Activated naive CD4-positive, alpha-beta T cell treated with anti-CD3 and anti-CD28 coated beads, Interleukin-2, amount 10 ng/mL, durations not matched to agents 7 days and 5 days (primary cell): ENCODE data around the gene VGLL3.

Experiments used
- CTCF ChIA-PET: fragments of 350-600 bp; sonication (Branson Sonifier 250); formaldehyde crosslinking; loops from one replicate; lab custom pipeline; 2021; ENCODE audit warnings: antibody characterized with exemption; lab: Charles Lee
- DNase-seq: peaks from one replicate; pipeline ENCODE4 v3.0.0-alpha.2; 2020
- H3K27ac Mint-ChIP-seq: one replicate; pipeline ENCODE4 v1.8.0; 2021; ENCODE audit warnings: mild to moderate bottlenecking, moderate library complexity, mixed read lengths
- H3K27me3 Mint-ChIP-seq: one replicate; pipeline ENCODE4 v1.8.0; 2021; ENCODE audit warnings: mild to moderate bottlenecking, mixed read lengths
- H3K36me3 Mint-ChIP-seq: one replicate; pipeline ENCODE4 v1.8.0; 2021; ENCODE audit warnings: mixed read lengths
- H3K4me1 Mint-ChIP-seq: one replicate; pipeline ENCODE4 v1.8.0; 2021; ENCODE audit warnings: mixed read lengths
- H3K4me3 Mint-ChIP-seq: one replicate; pipeline ENCODE4 v1.8.0; 2021; ENCODE audit warnings: mild to moderate bottlenecking, moderate library complexity, mixed read lengths
- H3K9me3 Mint-ChIP-seq: one replicate; pipeline ENCODE4 v1.8.0; 2021; ENCODE audit warnings: mixed read lengths

Gene VGLL3

DNA sequence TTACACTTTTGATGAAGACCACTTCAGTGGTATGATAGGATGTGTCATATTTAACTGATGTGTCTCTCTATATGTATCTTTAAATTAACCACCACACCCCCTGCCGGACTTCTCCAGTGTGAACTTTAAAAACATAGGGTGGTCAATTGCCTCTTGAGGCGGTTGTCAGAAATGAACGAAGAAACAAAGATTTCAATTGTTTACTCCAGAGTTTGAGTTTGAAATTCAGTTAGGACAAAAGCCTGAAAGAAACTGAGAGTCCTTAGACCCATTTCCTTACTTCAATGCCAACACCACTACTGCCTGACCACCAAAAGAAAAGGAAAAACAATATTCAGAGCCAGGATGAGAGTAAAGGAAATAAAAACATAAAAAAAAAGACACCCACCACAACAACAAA lies 40.2 kb downstream of the VGLL3 start:
- no peak for DNase-seq
- Mint-ChIP-seq H3K4me1 (no peaks in the 10 kb centered on the region), H3K27ac (no peak overlapping the region), H3K36me3 (no peaks in the 10 kb centered on the region), H3K27me3 (no peaks in the 10 kb centered on the region), H3K4me3 (no peak overlapping the region), H3K9me3 (no peaks in the 10 kb centered on the region)
- CTCF ChIA-PET: no interaction called here

DNA sequence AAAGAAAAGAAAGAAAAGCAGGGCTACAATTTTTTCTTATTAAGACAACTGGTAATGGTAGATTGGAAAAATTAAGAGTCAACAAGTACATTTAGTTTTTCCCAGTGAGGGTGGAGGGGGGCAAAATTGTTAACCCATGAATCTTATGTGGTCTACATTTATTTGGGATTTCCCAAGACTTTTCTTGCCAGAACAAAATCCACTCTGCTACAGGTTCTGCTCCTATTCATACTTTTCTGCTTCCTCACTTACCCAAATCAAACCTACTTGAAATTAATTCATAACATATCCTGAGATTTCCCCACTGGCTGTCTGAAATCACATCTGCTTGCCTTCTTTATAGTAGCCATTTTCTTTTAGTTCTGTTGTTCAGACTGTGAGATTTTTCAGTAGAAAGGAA lies 41.1 kb downstream of the VGLL3 start:
- no peaks in the 10 kb centered on the region for H3K4me1 Mint-ChIP-seq
- no peak overlapping the region for H3K27ac Mint-ChIP-seq
- no peak for DNase-seq
- no peak overlapping the region for H3K4me3 Mint-ChIP-seq
- no peaks in the 10 kb centered on the region for H3K9me3 Mint-ChIP-seq
- CTCF ChIA-PET: no interaction called here
- no peaks in the 10 kb centered on the region for H3K27me3 Mint-ChIP-seq
- no peaks in the 10 kb centered on the region for H3K36me3 Mint-ChIP-seq

- CTCF ChIA-PET: no interaction called here
- Mint-ChIP-seq H3K9me3 (no peaks in the 10 kb centered on the region), H3K4me3 (no peak overlapping the region), H3K27ac (no peak overlapping the region), H3K36me3 (no peaks in the 10 kb centered on the region), H3K27me3 (no peaks in the 10 kb centered on the region), H3K4me1 (no peaks in the 10 kb centered on the region)
- no peak for DNase-seq
These were observed 42.1 kb downstream of the VGLL3 start for GRCh38 chr3:86948822-86949221.

- no peak overlapping the region for H3K27ac Mint-ChIP-seq
- no peak overlapping the region for H3K4me3 Mint-ChIP-seq
- DNase-seq: no peak
- no peaks in the 10 kb centered on the region for H3K27me3 Mint-ChIP-seq
- CTCF ChIA-PET: no interaction called here
- H3K4me1 Mint-ChIP-seq: no peaks in the 10 kb centered on the region
- no peaks in the 10 kb centered on the region for H3K36me3 Mint-ChIP-seq
- no peaks in the 10 kb centered on the region for H3K9me3 Mint-ChIP-seq
These were observed 48.7 kb downstream of the VGLL3 start for GRCh38 chr3:86942206-86942605.

DNA sequence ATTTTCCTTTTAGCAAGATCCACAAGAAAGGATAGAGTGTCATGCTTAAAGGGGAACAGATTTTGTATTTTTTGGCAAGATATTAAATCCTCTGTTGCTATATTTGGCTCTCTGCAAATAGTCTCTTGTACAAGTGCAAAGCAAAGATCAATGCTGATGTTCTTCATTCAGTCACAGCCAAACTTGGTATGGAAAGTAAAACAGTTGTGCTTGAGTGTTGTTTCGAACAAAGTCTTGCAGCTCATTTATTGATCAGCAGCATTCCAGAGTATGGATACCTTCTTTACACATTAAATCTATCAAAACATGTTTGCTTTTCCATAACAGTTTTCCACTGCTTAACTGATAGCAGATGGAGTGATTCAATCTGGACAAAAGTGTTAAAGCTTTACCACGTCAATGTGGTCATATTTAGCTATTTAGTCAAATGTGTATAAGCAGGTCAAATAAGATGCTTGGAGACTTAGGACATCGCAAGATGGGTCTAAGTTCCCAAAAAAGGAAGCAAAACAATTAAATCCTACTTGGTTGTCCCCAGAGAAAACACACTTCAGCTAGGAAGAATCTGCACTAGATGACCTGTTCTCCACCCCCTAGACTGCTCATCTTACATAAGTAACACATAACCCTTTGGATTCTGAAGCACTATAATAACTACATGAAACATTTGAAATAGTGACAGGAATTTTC lies 52.4 kb downstream of the VGLL3 start:
- Mint-ChIP-seq H3K4me1 (no peaks in the 10 kb centered on the region), H3K27ac (no peak overlapping the region), H3K9me3 (no peaks in the 10 kb centered on the region), H3K27me3 (no peaks in the 10 kb centered on the region), H3K36me3 (no peaks in the 10 kb centered on the region), H3K4me3 (no peak overlapping the region)
- CTCF ChIA-PET: no interaction called here
- DNase-seq: no peak

GRCh38 chr3:86937306-86937791 lies 53.6 kb downstream of the VGLL3 start:
- H3K27me3 Mint-ChIP-seq: no peaks in the 10 kb centered on the region
- no peaks in the 10 kb centered on the region for H3K9me3 Mint-ChIP-seq
- no peaks in the 10 kb centered on the region for H3K4me1 Mint-ChIP-seq
- H3K4me3 Mint-ChIP-seq: no peak overlapping the region
- no peak overlapping the region for H3K27ac Mint-ChIP-seq
- H3K36me3 Mint-ChIP-seq: no peaks in the 10 kb centered on the region
- DNase-seq: no peak
- CTCF ChIA-PET: no interaction called here

DNA sequence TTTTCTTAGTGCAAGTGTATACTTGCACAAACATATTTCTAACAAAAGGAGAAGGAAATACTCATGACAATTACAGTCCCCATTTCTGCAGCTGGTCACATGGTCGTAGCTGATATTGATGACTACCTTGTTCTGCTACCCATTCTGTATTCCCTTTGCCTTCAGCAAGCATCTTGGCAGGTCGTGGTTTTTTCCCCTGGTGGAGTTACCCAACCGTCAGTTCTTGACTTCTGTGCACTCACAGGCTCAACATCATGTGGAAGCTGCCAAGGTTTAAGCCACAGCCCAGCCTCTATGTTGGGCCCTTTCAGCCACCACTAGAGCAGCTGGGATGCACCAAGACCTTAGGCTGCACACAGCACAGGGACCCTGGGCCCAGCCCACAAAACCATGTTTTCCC lies 56.1 kb downstream of the VGLL3 start:
- no peaks in the 10 kb centered on the region for H3K27me3 Mint-ChIP-seq
- H3K4me1 Mint-ChIP-seq: no peaks in the 10 kb centered on the region
- no peak for DNase-seq
- H3K4me3 Mint-ChIP-seq: no peak overlapping the region
- no peaks in the 10 kb centered on the region for H3K36me3 Mint-ChIP-seq
- no peaks in the 10 kb centered on the region for H3K9me3 Mint-ChIP-seq
- H3K27ac Mint-ChIP-seq: no peak overlapping the region
- CTCF ChIA-PET: no interaction called here

- CTCF ChIA-PET: no interaction called here
- no peaks in the 10 kb centered on the region for H3K9me3 Mint-ChIP-seq
- H3K27ac Mint-ChIP-seq: no peak overlapping the region
- H3K36me3 Mint-ChIP-seq: no peaks in the 10 kb centered on the region
- H3K4me3 Mint-ChIP-seq: no peak overlapping the region
- no peaks in the 10 kb centered on the region for H3K4me1 Mint-ChIP-seq
- no peak for DNase-seq
- no peaks in the 10 kb centered on the region for H3K27me3 Mint-ChIP-seq
These were observed 60.1 kb downstream of the VGLL3 start for GRCh38 chr3:86930831-86931230.

- no peaks in the 10 kb centered on the region for H3K36me3 Mint-ChIP-seq
- H3K4me3 Mint-ChIP-seq: no peak overlapping the region
- H3K4me1 Mint-ChIP-seq: no peaks in the 10 kb centered on the region
- CTCF ChIA-PET: no interaction called here
- DNase-seq: no peak
- no peaks in the 10 kb centered on the region for H3K27me3 Mint-ChIP-seq
- H3K9me3 Mint-ChIP-seq: no peaks in the 10 kb centered on the region
- H3K27ac Mint-ChIP-seq: no peak overlapping the region
These were observed 60.8 kb downstream of the VGLL3 start for GRCh38 chr3:86930181-86930580.

DNA sequence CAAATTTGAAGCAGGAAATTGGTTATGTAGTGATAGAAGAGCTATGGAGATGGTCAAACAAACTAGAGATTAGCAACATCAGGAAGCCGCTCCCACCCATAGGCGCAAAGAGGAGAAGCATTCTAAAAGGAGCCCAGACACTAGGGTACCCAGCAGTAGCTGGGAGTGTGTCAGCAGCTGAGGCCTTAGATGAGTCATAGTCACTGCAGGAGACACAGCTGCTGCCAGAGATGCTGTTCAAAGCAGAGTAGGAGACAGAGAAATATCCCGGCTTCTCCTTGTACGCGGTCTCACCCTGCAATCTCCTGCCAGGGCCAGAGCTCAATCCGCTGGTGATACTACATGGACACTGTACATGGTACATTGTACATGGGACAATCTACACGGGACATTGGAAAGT lies 61.9 kb downstream of the VGLL3 start:
- H3K36me3 Mint-ChIP-seq: no peaks in the 10 kb centered on the region
- no peaks in the 10 kb centered on the region for H3K9me3 Mint-ChIP-seq
- no peaks in the 10 kb centered on the region for H3K4me1 Mint-ChIP-seq
- CTCF ChIA-PET: no interaction called here
- no peak overlapping the region for H3K4me3 Mint-ChIP-seq
- DNase-seq: no peak
- H3K27ac Mint-ChIP-seq: no peak overlapping the region
- H3K27me3 Mint-ChIP-seq: no peaks in the 10 kb centered on the region

- CTCF ChIA-PET: no interaction called here
- no peaks in the 10 kb centered on the region for H3K36me3 Mint-ChIP-seq
- no peak for DNase-seq
- no peaks in the 10 kb centered on the region for H3K9me3 Mint-ChIP-seq
- H3K27ac Mint-ChIP-seq: no peak overlapping the region
- H3K27me3 Mint-ChIP-seq: no peaks in the 10 kb centered on the region
- no peak overlapping the region for H3K4me3 Mint-ChIP-seq
- no peaks in the 10 kb centered on the region for H3K4me1 Mint-ChIP-seq
These were observed 67.9 kb downstream of the VGLL3 start for GRCh38 chr3:86923071-86923491.

DNA sequence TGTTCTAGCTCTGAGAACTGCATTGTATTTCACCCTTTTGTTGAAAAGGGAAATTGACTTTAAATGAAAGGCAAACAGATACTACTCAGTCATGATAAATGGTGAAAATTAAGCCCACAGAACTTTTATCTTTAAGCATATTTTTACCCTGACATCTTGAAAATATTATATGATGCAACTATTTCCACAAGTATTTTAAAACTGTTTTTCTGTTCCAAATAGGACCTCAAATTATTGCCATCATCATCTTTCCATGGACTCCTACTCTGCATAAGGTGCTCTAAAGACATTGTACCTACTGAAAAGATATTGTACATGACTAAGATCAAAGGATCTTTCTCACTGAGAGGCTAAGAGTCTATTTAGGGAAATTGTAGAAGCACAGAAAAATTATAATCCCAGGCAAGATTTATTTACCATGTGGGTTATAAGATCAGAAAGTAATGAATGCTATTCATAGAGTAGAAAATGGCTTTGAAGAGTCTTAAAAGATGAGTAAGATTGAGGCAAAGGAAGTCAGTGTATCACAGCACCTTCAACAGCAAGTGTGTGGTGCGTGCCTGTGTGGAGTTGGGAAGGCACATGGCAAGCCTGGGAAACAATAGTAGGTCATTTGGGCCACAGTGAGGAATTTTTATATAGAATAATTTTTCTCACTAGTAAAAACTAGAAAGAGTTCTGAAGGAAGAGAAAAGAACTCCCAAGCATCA lies 68.8 kb downstream of the VGLL3 start:
- no peak overlapping the region for H3K4me3 Mint-ChIP-seq
- H3K9me3 Mint-ChIP-seq: no peaks in the 10 kb centered on the region
- H3K36me3 Mint-ChIP-seq: no peaks in the 10 kb centered on the region
- CTCF ChIA-PET: no interaction called here
- H3K27ac Mint-ChIP-seq: no peak overlapping the region
- H3K4me1 Mint-ChIP-seq: no peaks in the 10 kb centered on the region
- no peaks in the 10 kb centered on the region for H3K27me3 Mint-ChIP-seq
- DNase-seq: no peak

DNA sequence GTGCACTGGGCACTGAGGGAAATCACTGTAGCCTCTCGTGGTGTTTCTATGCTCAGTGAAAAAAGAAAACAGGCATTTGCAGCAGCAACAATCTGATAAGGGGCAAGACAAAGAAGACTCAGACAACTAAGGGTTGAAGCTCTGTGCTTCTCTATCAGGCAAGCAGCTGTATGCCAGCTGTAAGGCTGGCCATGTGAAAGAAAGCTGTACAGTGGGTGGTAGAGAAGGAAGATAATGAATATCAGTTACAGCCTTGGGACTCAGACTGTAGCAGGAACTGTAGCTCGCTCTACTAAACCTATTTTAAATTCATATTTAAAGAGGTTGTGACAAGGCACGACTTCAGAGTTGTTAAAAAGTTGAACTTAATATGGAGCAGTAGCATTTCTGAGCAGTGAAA lies 76.3 kb downstream of the VGLL3 start:
- peaks cover 2% of the 10 kb centered on the region for H3K9me3 Mint-ChIP-seq
- H3K27me3 Mint-ChIP-seq: no peaks in the 10 kb centered on the region
- H3K4me1 Mint-ChIP-seq: no peaks in the 10 kb centered on the region
- no peak overlapping the region for H3K27ac Mint-ChIP-seq
- CTCF ChIA-PET: no interaction called here
- H3K36me3 Mint-ChIP-seq: no peaks in the 10 kb centered on the region
- no peak overlapping the region for H3K4me3 Mint-ChIP-seq
- DNase-seq: no peak

GRCh38 chr3:86913160-86913559 lies 77.8 kb downstream of the VGLL3 start:
- no peak overlapping the region for H3K27ac Mint-ChIP-seq
- no peaks in the 10 kb centered on the region for H3K27me3 Mint-ChIP-seq
- CTCF ChIA-PET: no interaction called here
- no peaks in the 10 kb centered on the region for H3K4me1 Mint-ChIP-seq
- DNase-seq: no peak
- no peaks in the 10 kb centered on the region for H3K36me3 Mint-ChIP-seq
- peaks cover 2% of the 10 kb centered on the region for H3K9me3 Mint-ChIP-seq
- no peak overlapping the region for H3K4me3 Mint-ChIP-seq

DNA sequence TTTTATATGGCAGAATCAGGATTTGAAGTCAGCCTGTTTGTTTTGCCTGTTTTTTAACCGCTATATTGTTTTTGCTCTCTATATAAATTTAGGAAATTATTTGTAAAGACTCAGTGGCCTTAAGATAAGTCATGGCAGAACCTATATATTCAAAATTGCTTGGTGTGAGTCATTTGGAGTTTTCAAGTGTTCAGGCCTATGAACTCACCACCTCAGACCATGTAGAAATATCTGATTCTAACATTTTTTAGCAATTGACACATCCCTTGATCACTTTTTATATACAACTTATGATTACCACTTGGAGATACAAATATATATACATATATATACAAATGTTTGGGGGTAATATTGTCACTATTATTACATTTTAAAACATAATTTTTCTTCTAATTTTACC lies 95.7 kb downstream of the VGLL3 start:
- CTCF ChIA-PET: no interaction called here
- no peaks in the 10 kb centered on the region for H3K36me3 Mint-ChIP-seq
- H3K27me3 Mint-ChIP-seq: no peaks in the 10 kb centered on the region
- no peaks in the 10 kb centered on the region for H3K4me1 Mint-ChIP-seq
- H3K4me3 Mint-ChIP-seq: no peak overlapping the region
- DNase-seq: no peak
- H3K9me3 Mint-ChIP-seq: no peaks in the 10 kb centered on the region
- no peak overlapping the region for H3K27ac Mint-ChIP-seq
